Thyroid gland (tissue), 4 donors: Measurements from ENCODE around the gene ZNF330.
A peak's percentile ranks its signal among the peaks of the same experiment; 100 is the strongest.

Experiments used
- CTCF ChIP-seq, 6 experiments: fragments of 200-600 bp in 3 of 6; fragments of 450-650 bp in 3 of 6; sonication (generic) in 3 of 6; IDR thresholded peaks; one replicate each; pipeline ENCODE4 v1.5.1; 2016 to 2019; ENCODE audit warnings: antibody characterized with exemption in 6 of 6, mild to moderate bottlenecking in 2 of 6, inconsistent platforms in 1 of 6, moderate library complexity in 1 of 6
- POLR2A ChIP-seq, 2 donors: fragments of 450-650 bp; IDR thresholded peaks; one replicate each; pipeline ENCODE4 v1.6.1; 2017; ENCODE audit warnings: antibody characterized with exemption in 2 of 2, mild to moderate bottlenecking in 2 of 2, moderate library complexity in 1 of 2

GRCh38 chr4:141220691-141221659, at the start of gene ZNF330:
- peak in 1 of 6 experiments; percentile 26 for TF ChIP-seq CTCF (IDR thresholded peaks at IDR 0.05)
- TF ChIP-seq POLR2A (IDR thresholded peaks at IDR 0.05) = peak; percentile 86 to 94
